Measurements from ENCODE around the gene MEF2A. TPM values are rescaled to one million over a fixed set of nuclear protein-coding genes. Genes with fewer than 3 reads are reported as not detected.

The MEF2A gene
- total RNA-seq, 1 experiment from 2014 or later = 30.7 TPM

GRCh38 chr15:99635145-99635544 is 69.4 kb downstream of the MEF2A start:
- ChIA-PET CTCF (interaction anchor here (0.9 kb wide), 1 partner anchor 69 kb away, joined by 3 read pairs; no protein-coding TSS in a partner anchor), POLR2A (no interaction called here)
- TF ChIP-seq GRHL2 (CRISPR knock-in tag; IDR thresholded peaks at IDR 0.05; ENCODE audit: insufficient replicate concordance, severe bottlenecking) (no peak), SOX15 (CRISPR knock-in tag; IDR thresholded peaks at IDR 0.05) (no peak), ZNF263 (CRISPR knock-in tag; IDR thresholded peaks at IDR 0.05; ENCODE audit: low read depth) (no peak), EMX1 (CRISPR knock-in tag; IDR thresholded peaks at IDR 0.05) (no peak), CDX4 (CRISPR knock-in tag; IDR thresholded peaks at IDR 0.05; ENCODE audit: borderline replicate concordance) (no peak), ARID4B (CRISPR knock-in tag; IDR thresholded peaks at IDR 0.05; ENCODE audit: borderline replicate concordance) (no peak), ELF4 (CRISPR knock-in tag; IDR thresholded peaks at IDR 0.05; ENCODE audit: low read depth) (no peak), IRF2 (CRISPR knock-in tag; IDR thresholded peaks at IDR 0.05; ENCODE audit: borderline replicate concordance, low read depth) (no peak), NR3C1 (CRISPR knock-in tag; conservative IDR thresholded peaks at IDR 0.05; ENCODE audit: low read depth) (no peak)
- Mint-ChIP-seq H3K4me1 (peaks cover 28% of the 10 kb centered on the region), H3K27me3 (ENCODE audit: low read depth) (no peaks in the 10 kb centered on the region), H3K9me3 (peaks cover 14% of the 10 kb centered on the region), H3K36me3 (peaks cover 32% of the 10 kb centered on the region), H3K4me3 (no peak overlapping the region), H3K27ac (no peak overlapping the region)
- no peak for DNase-seq (ENCODE audit: low spot score)
- ATAC-seq = no peak

- no peaks in the 10 kb centered on the region for H3K27me3 Mint-ChIP-seq (ENCODE audit: low read depth)
- H3K27ac Mint-ChIP-seq = no peak overlapping the region
- DNase-seq (ENCODE audit: low spot score) (no peak), ATAC-seq (no peak)
- H3K4me3 Mint-ChIP-seq = no peak overlapping the region
- ChIA-PET CTCF (interaction anchor here (0.9 kb wide), 1 partner anchor 68 kb away, joined by 3 read pairs; no protein-coding TSS in a partner anchor), POLR2A (no interaction called here)
- H3K4me1 Mint-ChIP-seq = peaks cover 21% of the 10 kb centered on the region
- H3K9me3 Mint-ChIP-seq = peaks cover 14% of the 10 kb centered on the region
- H3K36me3 Mint-ChIP-seq = peaks cover 34% of the 10 kb centered on the region
- TF ChIP-seq MAX (CRISPR knock-in tag; IDR thresholded peaks at IDR 0.05) (no peak), ZNF423 (CRISPR knock-in tag; IDR thresholded peaks at IDR 0.05) (no peak), ATF2 (CRISPR knock-in tag; IDR thresholded peaks at IDR 0.05; ENCODE audit: borderline replicate concordance, low read depth) (no peak), ZNF532 (CRISPR knock-in tag; IDR thresholded peaks at IDR 0.05; ENCODE audit: borderline replicate concordance) (no peak), JAZF1 (CRISPR knock-in tag; IDR thresholded peaks at IDR 0.05) (no peak), FOXK1 (CRISPR knock-in tag; IDR thresholded peaks at IDR 0.05) (no peak), ZNF416 (CRISPR knock-in tag; IDR thresholded peaks at IDR 0.05) (no peak), ZNF396 (CRISPR knock-in tag; IDR thresholded peaks at IDR 0.05; ENCODE audit: borderline replicate concordance) (no peak), ARID4B (CRISPR knock-in tag; IDR thresholded peaks at IDR 0.05; ENCODE audit: borderline replicate concordance) (no peak), NFATC4 (CRISPR knock-in tag; IDR thresholded peaks at IDR 0.05) (no peak), NR2C2 (CRISPR knock-in tag; IDR thresholded peaks at IDR 0.05) (no peak)
Measured at GRCh38 chr15:99635794-99636193, 70.0 kb downstream of the MEF2A start.
